GM12892 (cell line): ENCODE results near the gene TRPM3. TPM values are rescaled to one million over a fixed set of nuclear protein-coding genes. Genes with fewer than 3 reads are reported as not detected.

Source experiments
- DNase-seq: peaks from one replicate; pipeline ENCODE4 v3.0.0; 2011; ENCODE audit not compliant: insufficient read length
- FAIRE-seq: peaks from 2 replicates; lab custom pipeline; 2011; peaks lifted over from hg19 to GRCh38; lab: Jason Lieb, UNC
- POLR2A ChIP-seq: IDR thresholded peaks from 2 replicates; pipeline ENCODE4 v1.6.1; 2011; ENCODE audit warnings: low read depth, low read length, control low read depth
- POLR2AphosphoS5 ChIP-seq: IDR thresholded peaks from 2 replicates; pipeline ENCODE4 v1.6.1; 2011; ENCODE audit warnings: low read depth, low read length, control low read depth
- TAF1 ChIP-seq: IDR thresholded peaks from 2 replicates; pipeline ENCODE4 v1.6.1; 2011; ENCODE audit warnings: low read depth, mild to moderate bottlenecking, control low read depth, low read length, borderline replicate concordance
- polyA plus RNA-seq: library from polyadenylated mRNA; unstranded; fragments of >200 nt; gene quantifications from one replicate; pipeline ENCODE4 v1.2.1, GENCODE V29; 2012; ENCODE audit warnings: missing spikeins, inconsistent platforms; ENCODE audit not compliant: missing spikeins

The TRPM3 gene
- not detected for polyA plus RNA-seq

DNA sequence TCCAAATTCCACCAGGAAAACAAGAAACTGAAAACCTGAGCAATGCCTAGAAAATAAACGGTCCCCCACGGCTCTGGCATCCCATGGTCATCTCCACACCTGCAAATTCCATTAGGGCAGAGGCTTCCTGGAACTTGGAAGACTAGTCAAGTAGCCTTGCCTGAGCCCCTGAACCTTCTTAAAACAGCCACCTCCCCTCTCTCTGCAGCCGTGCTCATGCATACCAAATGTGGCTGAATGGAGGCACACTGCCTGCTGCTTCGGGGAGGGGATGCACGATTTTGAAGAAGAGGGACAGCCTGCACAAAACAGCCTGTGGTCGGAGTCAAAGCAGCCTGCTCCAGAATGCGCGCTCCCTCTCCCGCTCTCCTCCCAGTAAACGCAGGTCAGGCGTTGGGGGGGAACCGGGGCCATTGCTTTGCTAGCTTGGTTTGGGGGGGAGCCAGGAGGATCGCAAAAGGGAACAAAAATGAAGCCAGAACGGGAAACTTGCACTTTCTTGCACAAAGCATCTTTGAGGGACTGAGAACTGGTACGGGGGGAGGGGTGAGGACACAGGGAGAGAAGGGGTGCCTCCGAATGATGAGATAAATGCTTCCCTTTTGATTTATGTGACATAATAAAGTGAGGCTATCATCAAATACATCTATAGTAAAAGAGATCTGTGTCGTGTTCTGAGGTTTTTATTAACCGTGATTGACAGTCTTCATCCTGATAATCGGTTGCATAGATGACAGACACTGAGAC is at the start of gene TRPM3:
TRPM3 (minus strand) TSS at position 347 of the 747 bp plus-strand sequence; CDS start at position 80, 267 bp downstream.
- DNase-seq (no peak), FAIRE-seq (no peak)
- TF ChIP-seq TAF1 (no peak), POLR2A (no peak), POLR2AphosphoS5 (no peak)

DNA sequence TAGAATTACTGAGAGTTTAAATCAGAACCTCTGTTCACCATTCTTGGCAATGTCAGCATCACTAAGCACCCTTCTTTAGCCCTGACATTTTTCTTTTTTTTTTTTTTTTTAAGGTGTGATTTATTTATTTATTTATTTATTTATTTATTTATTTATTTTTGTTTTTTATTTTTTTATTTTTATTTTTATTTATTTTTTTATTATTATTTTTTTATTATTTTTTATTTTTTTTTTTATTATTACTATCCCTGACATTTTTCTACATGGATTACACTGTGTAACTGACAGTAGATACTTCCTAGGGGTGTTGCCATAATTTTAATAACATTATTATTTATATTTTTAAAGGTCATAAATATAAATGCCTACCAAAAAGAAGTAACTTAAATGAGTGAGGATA is 47.0 kb upstream of the TRPM3 start:
- FAIRE-seq (no peak), DNase-seq (no peak)
- TF ChIP-seq POLR2AphosphoS5 (no peak), POLR2A (no peak), TAF1 (no peak)

DNA sequence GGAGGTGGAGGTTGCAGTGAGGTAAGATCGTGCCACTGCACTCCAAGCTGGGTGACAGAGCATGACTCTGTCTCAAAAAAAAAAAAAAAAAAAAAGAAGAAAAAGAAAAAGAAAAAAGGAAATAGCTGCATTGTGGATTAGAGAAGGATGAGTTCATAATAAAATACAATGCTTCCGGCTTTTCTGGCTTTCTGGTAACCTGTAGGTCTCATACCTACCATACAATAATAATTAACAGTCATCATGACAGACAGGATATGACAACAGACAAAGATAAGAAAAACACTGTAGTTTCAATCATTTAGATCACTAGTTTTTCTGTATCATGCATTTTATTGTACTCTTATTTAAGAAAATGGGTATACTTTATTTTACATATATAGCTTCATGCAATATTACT is 40.7 kb upstream of the TRPM3 start:
- TF ChIP-seq POLR2A (no peak), POLR2AphosphoS5 (no peak), TAF1 (no peak)
- DNase-seq (no peak), FAIRE-seq (no peak)

DNA sequence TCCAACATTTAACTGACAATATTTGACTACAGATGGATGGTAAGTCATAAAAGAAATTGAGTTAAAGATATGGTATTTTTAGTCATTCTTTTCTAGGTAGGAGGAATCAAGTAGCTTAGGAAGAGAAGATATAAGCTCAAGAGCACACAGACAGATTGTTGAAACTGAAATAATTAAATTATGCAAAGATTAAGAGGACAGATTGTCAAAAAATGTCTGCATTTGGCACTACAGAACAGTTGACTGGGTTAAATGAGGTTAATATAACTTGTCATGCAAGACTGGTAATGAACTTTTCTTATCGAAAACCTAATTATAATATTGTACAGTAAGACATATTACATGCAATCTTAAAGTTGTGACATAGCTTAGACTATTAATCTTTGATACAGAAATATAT is 36.3 kb upstream of the TRPM3 start:
- FAIRE-seq (no peak), DNase-seq (no peak)
- TF ChIP-seq POLR2AphosphoS5 (no peak), POLR2A (no peak), TAF1 (no peak)

DNA sequence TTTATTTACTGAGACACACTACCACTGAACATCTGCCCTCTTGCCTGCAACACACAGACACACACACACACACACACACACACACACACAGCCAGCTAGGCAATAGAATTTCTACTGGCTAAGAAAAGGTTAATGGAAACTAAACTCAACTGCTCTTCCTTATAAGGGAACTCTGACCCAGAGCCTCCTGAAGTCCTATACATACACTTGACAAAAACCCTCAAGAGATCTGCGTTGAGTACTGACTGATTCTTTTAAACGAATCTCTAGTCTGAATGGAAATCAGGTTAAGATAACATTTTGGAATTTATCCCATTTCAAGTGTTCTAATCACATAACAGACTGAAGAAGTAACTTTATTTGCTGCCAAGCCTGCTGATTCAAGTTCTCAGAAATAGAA is 25.9 kb upstream of the TRPM3 start:
- TF ChIP-seq TAF1 (no peak), POLR2AphosphoS5 (no peak), POLR2A (no peak)
- no peak for FAIRE-seq

DNA sequence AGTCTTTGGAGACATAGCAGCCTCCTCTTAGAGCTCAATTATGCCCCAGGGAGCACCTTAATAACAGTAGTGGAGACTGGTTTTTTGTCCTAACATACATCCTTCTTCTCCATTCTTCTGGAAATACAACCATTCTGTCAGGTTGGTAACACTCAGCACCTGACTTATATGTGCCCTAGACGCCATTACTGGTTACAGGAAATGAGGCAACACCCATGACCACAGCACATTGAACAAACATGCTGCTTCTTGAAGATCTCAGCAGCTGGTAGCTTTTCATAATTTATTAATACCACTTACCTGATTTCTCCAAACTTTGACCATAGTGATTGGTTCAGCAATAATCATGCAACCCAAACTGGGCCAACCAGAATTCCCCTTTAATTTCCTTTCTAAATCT is 25.1 kb upstream of the TRPM3 start:
- DNase-seq (no peak), FAIRE-seq (no peak)
- TF ChIP-seq POLR2AphosphoS5: no peak
- no peak for TF ChIP-seq POLR2A
- no peak for TF ChIP-seq TAF1

More for the DNA sequence above, 25.9 kb upstream of the TRPM3 start:
- no peak for DNase-seq

DNA sequence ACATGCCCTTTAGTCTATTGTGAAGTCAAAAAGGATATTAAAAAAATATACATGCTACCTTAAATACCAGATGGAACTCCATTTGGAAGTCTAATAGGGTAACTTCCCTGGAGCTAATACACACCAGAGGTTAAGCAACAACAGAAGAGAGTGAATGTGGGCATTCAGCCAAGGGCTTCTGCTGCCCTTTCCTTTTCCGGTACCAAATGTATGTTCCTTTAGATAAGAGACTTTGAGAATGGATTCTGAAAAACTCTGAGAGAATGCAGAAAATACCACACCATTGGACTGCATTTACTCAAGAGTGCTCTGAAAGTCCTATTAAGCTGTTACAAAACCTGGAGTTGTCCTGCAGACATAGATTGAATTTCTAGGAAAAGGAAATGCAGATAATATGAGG is 23.8 kb upstream of the TRPM3 start:
- no peak for FAIRE-seq
- TF ChIP-seq TAF1: no peak
- no peak for TF ChIP-seq POLR2AphosphoS5
- no peak for TF ChIP-seq POLR2A
- no peak for DNase-seq

DNA sequence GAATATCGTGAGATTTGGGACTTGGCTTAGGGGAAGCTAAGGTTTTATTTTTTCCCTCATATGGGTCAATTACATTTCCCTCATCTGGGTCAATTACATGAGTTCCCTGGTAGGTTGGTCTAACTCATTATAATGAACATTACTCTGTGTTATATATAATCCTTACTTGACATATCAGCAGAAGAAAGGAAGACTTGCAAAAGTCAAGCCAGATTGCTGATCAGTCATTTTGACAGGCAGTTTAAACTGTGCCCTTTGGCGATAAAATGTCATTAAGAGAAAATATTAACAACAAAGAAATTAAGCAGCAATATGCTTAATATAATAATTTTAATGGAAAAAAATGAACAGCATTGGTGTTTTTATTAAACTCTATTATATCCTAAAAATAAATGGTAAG is 23.1 kb upstream of the TRPM3 start:
- FAIRE-seq: no peak
- TF ChIP-seq TAF1 (no peak), POLR2AphosphoS5 (no peak), POLR2A (no peak)

DNA sequence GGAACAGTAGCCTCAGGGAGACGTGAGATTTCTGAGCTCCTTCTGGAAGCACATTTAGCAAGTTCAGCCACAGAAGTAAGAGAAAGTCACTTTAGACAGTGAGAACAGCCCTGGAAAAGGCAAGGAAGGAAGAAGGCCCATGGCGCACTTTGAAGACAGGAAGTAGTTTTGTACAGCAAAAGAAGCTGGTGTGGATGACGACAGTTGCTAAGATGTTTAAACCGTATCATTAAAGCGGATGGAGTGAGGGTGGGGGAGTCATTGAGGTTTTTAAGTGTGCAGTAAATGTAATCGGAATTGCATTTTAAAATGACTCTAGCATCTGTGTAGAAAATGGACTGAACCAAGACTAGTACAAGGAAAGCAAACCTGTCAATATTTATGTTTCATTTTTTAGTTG is 15.3 kb upstream of the TRPM3 start:
- DNase-seq (no peak), FAIRE-seq (no peak)
- TF ChIP-seq TAF1 (no peak), POLR2A (no peak), POLR2AphosphoS5 (no peak)

More for the DNA sequence above, 23.1 kb upstream of the TRPM3 start:
- no peak for DNase-seq

DNA sequence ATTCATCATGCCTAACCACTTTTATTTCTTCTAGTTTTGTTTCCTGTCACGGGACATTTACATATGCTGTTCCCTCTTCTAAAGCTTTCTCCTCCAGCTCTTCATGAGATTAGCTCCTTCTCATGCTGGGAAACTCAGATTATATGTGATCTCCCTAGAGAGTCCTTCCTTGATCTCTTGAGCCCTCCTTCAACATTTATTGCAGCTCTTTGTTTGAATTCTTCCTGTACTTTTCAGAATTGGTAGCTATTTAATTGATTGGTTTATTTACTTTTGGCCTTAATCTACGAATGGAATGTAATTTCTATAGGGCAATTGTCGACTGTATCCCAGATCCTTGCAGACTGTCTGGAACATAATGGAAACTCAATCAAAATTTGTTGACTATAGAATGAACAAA is 9.7 kb upstream of the TRPM3 start:
- no peak for TF ChIP-seq POLR2AphosphoS5
- TF ChIP-seq TAF1: no peak
- TF ChIP-seq POLR2A: no peak
- FAIRE-seq: no peak

DNA sequence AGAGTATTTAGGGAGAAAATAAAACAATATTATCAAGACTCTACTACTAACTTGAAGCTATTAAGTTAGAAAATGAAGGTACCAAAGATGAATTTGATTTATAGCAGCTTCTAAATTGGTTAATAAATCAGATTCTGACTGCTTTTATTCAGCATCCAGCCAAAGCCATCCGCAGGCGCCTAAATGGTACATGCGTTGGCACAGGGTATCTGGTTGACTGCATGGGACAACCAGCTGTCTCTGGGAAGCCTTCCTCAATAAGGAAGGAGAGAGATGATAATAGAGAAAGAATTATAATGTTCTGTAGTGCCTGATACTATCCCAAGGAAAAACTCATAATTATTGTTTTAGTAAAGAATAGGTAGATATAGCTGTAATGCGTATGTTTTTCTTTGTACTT is 9.1 kb upstream of the TRPM3 start:
- FAIRE-seq (no peak), DNase-seq (no peak)
- no peak for TF ChIP-seq POLR2AphosphoS5
- no peak for TF ChIP-seq POLR2A
- no peak for TF ChIP-seq TAF1

More for the DNA sequence above, 9.7 kb upstream of the TRPM3 start:
- DNase-seq: no peak

DNA sequence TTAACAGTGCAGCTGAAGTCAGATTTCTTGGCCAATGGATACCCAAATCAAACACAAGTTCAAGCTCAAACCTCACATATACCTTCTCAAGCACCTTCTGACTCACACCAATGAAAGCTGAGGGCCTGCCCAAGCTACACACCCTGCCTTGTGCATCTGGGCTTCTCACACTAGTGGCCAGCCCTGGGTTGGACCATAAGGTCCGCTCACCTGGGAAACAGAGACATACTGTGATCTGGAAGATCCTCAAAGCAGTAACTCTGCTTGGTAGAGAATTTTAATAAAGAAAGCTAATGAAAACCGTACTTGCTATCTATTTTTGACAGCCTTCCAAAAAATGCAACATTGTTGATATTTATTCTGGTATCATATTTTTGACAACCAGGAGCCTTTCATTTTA is 7.4 kb upstream of the TRPM3 start:
- no peak for TF ChIP-seq POLR2A
- no peak for TF ChIP-seq TAF1
- no peak for TF ChIP-seq POLR2AphosphoS5
- DNase-seq (no peak), FAIRE-seq (no peak)

DNA sequence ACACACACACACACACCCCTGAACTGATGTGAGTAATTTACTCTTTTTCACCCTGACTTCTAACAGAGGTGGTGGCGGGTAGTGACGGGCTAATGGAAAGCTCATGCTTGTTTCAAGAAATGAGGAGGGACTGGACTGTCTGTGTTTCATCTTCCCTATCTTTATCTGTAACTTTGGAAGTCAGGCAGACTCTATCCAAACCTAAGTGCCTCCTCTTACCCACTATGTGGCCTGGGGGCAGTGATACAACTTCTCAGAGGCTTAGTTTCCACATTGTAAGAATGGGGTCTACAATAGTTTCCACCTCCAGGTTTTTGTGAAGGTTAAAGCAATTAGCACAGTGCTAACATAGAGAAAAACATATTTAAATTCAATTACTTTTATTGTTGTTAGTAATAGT is 5.9 kb upstream of the TRPM3 start:
- FAIRE-seq (no peak), DNase-seq (no peak)
- TF ChIP-seq TAF1 (no peak), POLR2AphosphoS5 (no peak), POLR2A (no peak)

DNA sequence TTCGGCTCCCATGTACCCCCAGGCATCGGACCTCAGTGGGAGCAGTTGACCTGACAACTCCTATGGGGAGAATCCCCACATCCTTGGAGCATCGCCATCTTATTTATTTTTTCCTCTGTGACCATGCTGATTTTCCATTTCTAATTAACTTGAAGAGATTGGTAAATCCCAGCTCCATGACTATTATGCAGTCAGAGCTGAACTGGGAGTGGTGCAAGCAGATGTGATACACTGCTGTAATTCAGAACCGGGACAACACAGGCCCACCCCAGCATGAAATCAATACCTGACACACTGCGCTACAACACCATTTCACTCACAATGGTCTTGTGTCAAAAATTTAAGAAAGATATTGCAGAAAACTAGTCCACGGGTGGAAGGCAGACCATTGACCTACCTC is 1.0 kb upstream of the TRPM3 start:
- TF ChIP-seq TAF1 (no peak), POLR2A (no peak), POLR2AphosphoS5 (no peak)
- FAIRE-seq: no peak

More for the DNA sequence above, 1.0 kb upstream of the TRPM3 start:
- DNase-seq: no peak
